ENCODE measurements around the gene POLR3A.

POLR3A gene

DNA sequence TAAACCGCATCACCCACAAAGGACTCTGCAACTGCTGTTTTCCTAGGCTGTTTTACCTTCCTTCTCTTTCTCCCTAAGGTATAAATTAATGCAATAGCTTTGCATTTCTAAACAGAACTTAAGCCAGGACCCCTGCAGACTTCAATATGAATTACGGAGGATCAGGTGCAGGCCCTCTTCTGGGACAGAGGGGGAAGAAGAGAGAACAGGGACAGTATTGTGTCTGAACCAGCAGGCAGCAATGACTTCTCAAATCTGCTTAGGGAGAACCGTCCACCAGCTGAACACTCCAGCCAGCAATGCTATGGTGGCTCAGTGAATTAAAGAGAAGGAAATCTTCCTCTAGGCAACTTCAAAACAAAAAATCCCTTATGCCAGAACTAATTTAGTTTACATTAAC, 35.7 kb downstream of the POLR3A start:
- TF ChIP-seq, protein P1, sequence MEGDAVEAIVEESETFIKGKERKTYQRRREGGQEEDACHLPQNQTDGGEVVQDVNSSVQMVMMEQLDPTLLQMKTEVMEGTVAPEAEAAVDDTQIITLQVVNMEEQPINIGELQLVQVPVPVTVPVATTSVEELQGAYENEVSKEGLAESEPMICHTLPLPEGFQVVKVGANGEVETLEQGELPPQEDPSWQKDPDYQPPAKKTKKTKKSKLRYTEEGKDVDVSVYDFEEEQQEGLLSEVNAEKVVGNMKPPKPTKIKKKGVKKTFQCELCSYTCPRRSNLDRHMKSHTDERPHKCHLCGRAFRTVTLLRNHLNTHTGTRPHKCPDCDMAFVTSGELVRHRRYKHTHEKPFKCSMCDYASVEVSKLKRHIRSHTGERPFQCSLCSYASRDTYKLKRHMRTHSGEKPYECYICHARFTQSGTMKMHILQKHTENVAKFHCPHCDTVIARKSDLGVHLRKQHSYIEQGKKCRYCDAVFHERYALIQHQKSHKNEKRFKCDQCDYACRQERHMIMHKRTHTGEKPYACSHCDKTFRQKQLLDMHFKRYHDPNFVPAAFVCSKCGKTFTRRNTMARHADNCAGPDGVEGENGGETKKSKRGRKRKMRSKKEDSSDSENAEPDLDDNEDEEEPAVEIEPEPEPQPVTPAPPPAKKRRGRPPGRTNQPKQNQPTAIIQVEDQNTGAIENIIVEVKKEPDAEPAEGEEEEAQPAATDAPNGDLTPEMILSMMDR (conservative IDR thresholded peaks at IDR 0.05; ENCODE audit: low read depth, low read length): no peak
- no peak overlapping the region for H3K4me3 ChIP-seq (ENCODE audit: low read length)
- DNase-seq (ENCODE audit: low read depth): no peak

DNA sequence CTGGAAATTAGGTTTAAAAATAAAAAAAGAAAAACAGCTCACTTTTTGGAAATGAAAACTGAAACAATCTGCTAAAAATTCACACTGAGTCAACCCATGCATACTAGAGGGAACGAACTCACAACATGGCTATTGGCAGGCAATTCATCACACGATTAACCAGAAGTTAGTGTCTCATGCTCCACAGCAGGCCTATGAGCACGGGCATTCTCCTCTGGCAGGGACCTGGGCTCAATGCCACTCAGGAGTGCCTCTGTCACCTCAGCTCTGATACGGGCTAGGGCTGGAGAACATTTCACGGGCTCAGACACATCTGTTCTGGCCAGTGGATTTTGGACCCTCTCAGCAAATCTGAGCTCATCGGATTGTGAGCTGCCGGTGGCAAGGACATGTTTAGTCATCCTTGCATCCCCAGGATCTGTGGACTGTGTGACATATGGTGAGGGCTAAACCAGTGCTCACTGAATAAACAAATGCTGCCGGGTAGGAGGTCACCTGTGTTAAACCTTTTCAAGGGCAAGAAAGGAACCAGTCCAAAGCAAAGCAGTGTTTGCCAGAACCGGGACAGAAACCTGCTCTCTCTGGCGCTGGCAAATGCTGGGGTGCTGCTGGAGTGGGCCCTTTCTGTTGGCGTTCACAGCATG, 40.1 kb downstream of the POLR3A start:
- TF ChIP-seq, protein P1 (conservative IDR thresholded peaks at IDR 0.05; ENCODE audit: low read depth, low read length): no peak
- H3K4me3 ChIP-seq (ENCODE audit: low read length): no peak overlapping the region
- no peak for DNase-seq (ENCODE audit: low read depth)

DNA sequence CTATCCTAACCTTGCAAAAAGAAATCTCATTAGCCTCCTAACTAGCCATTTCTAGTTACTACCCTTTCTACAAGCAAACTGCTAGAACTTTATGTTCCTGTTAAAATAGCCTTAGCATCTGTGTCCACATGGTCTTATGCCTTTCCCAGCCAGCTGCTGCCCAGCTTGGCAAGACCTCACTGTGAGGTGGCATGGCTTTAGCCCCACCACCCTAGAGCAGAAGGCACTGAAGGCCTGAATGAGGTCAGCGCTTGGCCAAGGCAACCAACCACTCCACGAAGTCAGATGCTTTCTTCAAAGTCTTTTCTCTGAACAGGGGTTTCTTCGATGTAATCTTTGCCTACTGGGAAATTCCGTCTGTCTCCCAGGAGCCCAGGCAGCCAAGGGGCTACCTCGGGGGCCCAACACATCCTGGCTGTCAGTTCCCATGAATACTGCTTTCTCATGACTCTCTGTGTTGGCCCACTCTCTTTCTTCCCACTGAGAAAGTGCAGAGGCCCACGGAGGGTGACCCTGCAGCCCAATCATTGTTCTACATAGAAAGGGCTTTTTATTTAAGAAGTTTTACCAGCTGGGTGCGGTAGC, 41.6 kb downstream of the POLR3A start:
- no peak overlapping the region for H3K4me3 ChIP-seq (ENCODE audit: low read length)
- TF ChIP-seq, protein P1 (conservative IDR thresholded peaks at IDR 0.05; ENCODE audit: low read depth, low read length): no peak
- no peak for DNase-seq (ENCODE audit: low read depth)

DNA sequence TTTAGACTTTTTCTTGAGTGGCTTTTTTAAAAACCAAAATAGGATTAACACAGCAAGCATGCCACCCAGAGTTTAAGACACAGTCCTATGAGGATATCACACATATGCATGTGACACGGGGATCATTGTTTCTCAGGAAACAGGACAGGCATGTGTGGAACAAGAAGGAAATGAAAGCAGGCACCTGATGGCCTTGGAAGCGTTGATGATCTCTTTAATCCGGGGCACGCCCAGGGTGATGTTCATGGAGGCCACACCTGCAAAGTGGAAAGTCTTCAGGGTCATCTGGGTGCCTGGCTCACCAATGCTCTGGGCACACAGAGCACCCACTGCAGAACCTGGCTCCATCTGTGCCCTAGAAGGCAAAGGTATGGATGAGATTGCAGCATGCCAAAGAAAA, 44.3 kb downstream of the POLR3A start:
- TF ChIP-seq, protein P1 (conservative IDR thresholded peaks at IDR 0.05; ENCODE audit: low read depth, low read length): no peak

DNA sequence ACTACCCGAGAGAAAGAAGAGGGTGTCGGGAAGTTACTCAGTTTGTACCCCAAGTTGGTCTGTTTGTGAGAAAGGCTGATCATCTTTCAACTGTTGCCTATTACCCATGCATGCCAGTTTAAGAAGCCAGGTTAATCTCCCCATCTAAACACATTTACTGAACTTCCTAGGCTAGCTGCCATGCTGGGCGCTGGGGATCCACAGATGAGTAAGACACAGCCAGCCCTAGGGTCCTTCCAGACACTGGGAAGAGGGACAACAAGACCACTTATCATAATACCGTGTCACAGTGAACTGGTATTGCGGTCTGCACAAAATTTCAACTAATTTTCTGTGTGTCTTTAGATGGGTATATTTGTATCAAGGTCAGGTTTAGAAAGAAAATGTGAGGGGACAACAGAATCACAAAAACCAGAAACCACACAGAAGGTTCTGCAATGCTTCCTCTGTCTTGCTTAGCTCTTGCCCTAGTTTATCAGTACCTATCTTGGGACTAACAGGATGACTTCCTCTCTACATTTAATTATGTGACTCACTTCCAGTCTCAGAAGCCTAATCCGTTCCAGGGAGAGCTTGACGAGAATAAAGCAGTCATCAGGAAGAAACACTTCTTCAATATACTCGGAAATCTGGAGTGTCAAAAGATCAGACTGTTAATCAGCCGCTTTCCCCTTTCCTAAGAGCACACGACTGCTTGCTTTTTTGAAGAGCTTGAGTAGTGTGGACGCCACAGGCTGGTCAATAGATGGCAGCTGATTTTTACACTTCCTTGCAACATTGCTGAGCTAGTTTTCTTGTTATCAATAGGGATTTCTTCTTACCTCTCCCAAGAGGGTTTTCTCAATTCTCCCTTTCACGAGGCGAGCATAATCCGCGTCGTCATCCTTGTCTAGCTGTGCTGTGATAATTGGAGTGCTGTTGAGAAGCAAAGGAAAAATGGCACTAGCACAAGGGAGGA, 45.7 kb downstream of the POLR3A start:
- DNase-seq (ENCODE audit: low read depth): peak; percentile 75
- no peak overlapping the region for H3K4me3 ChIP-seq (ENCODE audit: low read length)
- TF ChIP-seq, protein P1 (conservative IDR thresholded peaks at IDR 0.05; ENCODE audit: low read depth, low read length): no peak

More for the DNA sequence above, 44.3 kb downstream of the POLR3A start:
- DNase-seq (ENCODE audit: low read depth): no peak
- no peak overlapping the region for H3K4me3 ChIP-seq (ENCODE audit: low read length)

DNA sequence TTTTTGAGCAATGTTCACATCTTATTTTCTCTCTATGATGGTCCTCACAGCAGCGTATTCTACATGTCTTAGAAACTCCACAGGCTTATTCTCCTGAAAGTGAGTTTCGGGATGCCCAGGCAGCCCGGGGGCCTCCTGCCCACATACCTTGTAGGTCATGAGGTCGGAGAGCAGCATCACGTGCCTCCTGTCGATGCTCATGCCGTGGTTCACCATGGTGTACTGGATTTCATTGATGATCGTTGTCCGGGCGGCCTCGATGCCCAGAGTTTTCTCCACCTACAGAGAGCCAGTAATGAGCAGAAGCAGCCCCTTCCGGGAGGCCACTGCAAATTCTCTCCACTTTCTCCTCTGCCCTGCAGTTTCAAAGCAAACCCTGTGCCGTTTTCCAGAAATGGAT, 48.0 kb downstream of the POLR3A start:
- TF ChIP-seq, protein P1 (conservative IDR thresholded peaks at IDR 0.05; ENCODE audit: low read depth, low read length): no peak
- DNase-seq (ENCODE audit: low read depth): no peak
- H3K4me3 ChIP-seq (ENCODE audit: low read length): no peak overlapping the region

All from retinal pigment epithelial cell (primary cell).